HG03342 (cell line): ENCODE data around the gene IFNL3.

Source experiments
- ATAC-seq: cut with Tn5 transposase; IDR thresholded peaks from one replicate; pipeline ENCODE4 v1.9.1; 2021; ENCODE audit warnings: mild to moderate bottlenecking, moderate library complexity; ENCODE audit not compliant: unreplicated experiment

Gene IFNL3

DNA sequence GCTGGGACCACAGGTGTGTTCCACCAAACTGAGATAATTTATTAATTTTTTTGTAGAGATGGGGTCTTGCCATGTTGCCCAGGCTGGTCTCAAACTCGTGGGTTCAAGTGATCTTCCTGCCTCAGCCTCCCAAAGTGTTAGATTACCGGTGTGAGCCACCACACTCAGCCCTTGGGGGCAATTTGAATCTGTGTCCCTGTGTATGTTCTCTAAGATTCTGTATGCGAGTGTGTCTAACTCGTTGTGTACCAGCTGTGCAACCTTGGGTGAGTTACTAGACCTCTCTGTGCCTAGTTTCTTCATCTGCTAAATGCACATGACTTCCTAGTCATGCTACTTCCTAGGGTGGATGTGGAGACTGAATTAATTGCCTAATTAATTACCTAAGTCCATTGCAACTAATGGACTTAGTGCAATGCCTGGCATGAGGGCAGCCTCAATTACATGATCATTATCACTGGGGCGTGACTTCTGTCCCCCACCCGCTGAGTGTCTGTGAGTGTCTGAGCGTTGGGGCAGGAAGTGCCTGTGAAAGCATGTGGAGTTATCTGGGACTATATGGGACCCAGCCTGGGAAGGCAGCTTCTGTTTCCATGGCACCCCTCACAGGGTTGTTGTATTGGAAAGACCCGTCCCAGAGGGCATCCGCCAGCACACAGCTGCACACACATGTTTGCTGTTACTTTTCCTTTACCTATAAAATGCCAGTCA is 49.8 kb downstream of the IFNL3 start:
- ATAC-seq, result no peak

DNA sequence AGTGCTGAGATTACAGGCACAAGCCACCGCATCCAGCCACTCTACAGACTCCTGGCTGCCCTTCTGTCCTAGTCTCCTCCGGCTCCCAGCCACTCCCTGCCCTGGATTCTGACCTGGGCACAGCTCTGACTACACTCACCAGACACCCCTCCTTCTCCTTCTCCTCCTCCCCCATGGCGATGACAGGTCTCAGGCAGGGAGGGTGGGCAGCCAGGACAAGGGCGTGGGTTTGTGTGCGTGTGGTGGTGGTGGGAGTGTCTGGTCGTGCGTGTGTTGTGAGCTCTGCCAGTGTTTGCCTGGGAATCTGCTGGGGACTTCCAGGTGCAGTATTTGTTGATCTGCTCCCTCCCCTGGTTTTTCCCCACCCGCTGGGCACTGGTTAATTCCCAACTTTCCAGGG is 51.0 kb downstream of the IFNL3 start:
- ATAC-seq, result no peak
